Activated CD8-positive, alpha-beta T cell treated with anti-CD3 and anti-CD28 coated beads for 36 hours (primary cell): ENCODE results near the gene MAP3K10. TPM values are rescaled to one million over a fixed set of nuclear protein-coding genes. Genes with fewer than 3 reads are reported as not detected.

ENCODE experiments used
- ATAC-seq: fragments of 200-7000 bp; cut with Tn5 transposase; one replicate; pipeline ENCODE4 v1.10.0; 2021; ENCODE audit warnings: mild to moderate bottlenecking, moderate library complexity
- CTCF ChIA-PET: fragments of 350-600 bp; sonication (Branson Sonifier 250); formaldehyde crosslinking; loops from one replicate; lab custom pipeline; 2021; ENCODE audit warnings: antibody characterized with exemption; lab: Charles Lee
- POLR2A ChIA-PET: fragments of 350-600 bp; sonication (Branson Sonifier 250); formaldehyde crosslinking; loops from one replicate; lab custom pipeline; 2021; ENCODE audit warnings: antibody characterized with exemption; lab: Charles Lee
- DNase-seq: peaks from one replicate; pipeline ENCODE4 v3.0.0-alpha.2; 2020
- H3K27ac Mint-ChIP-seq: one replicate; pipeline ENCODE4 v1.8.0; 2021; ENCODE audit warnings: mild to moderate bottlenecking, mixed read lengths
- H3K27me3 Mint-ChIP-seq: one replicate; pipeline ENCODE4 v1.8.0; 2021; ENCODE audit warnings: mixed read lengths
- H3K36me3 Mint-ChIP-seq: one replicate; pipeline ENCODE4 v1.8.0; 2021; ENCODE audit warnings: low read depth, mixed read lengths
- H3K4me1 Mint-ChIP-seq: one replicate; pipeline ENCODE4 v1.8.0; 2021; ENCODE audit warnings: low read depth, mixed read lengths
- H3K4me3 Mint-ChIP-seq: one replicate; pipeline ENCODE4 v1.8.0; 2021; ENCODE audit warnings: mild to moderate bottlenecking, moderate library complexity, mixed read lengths
- H3K9me3 Mint-ChIP-seq: one replicate; pipeline ENCODE4 v1.8.0; 2021; ENCODE audit warnings: mixed read lengths
- CTCF ChIP-seq: fragments of 200-600 bp; IDR thresholded peaks from one replicate; pipeline ENCODE4 v1.8.0; 2022; ENCODE audit warnings: antibody characterized with exemption, mild to moderate bottlenecking
- intact Hi-C: fragments of 100-400 bp; cut with micrococcal nuclease; formaldehyde crosslinking; loops from one replicate; pipeline ENCODE4 v1.10.0; 2022
- total RNA-seq, 2 experiments: library from RNA; stranded (reverse); gene quantifications; one replicate each; pipeline ENCODE4 v1.2.3, GENCODE V29; 2021

MAP3K10 gene
- total RNA-seq, 2 experiments from 2014 or later, result 11.3 to 12.6 TPM

- no peak overlapping the region for H3K27ac Mint-ChIP-seq
- no peaks in the 10 kb centered on the region for H3K27me3 Mint-ChIP-seq
- no peak for TF ChIP-seq CTCF
- H3K36me3 Mint-ChIP-seq, result peaks cover 14% of the 10 kb centered on the region
- ChIA-PET POLR2A (no interaction called here), CTCF (no interaction called here)
- ATAC-seq (no peak), DNase-seq (no peak)
- no peak overlapping the region for H3K4me3 Mint-ChIP-seq
- intact Hi-C loops, result no loop called here
- peaks cover 15% of the 10 kb centered on the region for H3K4me1 Mint-ChIP-seq
- H3K9me3 Mint-ChIP-seq, result no peaks in the 10 kb centered on the region
Observed at GRCh38 chr19:40233811-40234389, 42.7 kb downstream of the MAP3K10 start.

DNA sequence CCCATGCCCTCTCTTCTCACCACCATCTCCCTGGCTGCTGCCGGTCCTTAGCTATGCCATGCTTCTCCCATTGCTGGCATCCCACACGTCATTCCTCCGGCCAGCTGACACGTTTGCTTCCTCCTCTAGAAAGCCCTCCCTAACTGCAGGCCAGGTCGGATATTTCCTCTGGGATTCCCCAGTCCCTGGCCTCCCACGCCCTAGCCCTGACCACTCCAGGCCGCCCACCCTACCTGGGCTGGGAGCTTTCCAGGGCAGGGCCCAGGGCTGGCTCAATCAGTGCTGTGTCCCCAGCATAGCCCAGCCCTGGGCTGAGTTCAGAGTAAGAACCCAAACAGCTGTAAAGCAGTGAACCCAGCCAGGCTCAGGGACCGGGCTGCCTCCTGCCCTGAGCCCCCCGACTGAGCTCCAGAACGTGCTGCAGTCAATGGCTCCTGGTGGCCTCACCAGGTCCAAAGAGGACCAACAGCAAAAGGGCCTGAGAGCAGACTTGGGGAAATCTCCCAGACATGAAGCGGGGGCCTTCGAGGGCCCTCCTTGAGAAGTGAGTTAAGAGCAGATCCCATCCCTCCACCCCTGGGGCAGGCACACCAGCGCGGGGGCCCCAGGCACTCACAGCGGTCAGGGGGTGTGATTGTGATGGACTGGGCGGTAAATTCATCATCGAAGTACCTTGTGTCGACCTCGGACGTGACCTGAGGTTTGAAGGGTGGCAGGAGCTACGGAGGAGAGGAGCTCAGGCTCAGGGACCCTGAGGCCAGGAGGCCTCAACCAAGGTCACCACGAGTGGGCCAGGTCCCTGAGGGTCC, 43.4 kb downstream of the MAP3K10 start:
- no peak for DNase-seq
- intact Hi-C loops, result no loop called here
- Mint-ChIP-seq H3K4me1 (peaks cover 8% of the 10 kb centered on the region), H3K27ac (no peak overlapping the region), H3K27me3 (no peaks in the 10 kb centered on the region), H3K4me3 (no peak overlapping the region), H3K36me3 (peaks cover 18% of the 10 kb centered on the region), H3K9me3 (no peaks in the 10 kb centered on the region)
- no peak for ATAC-seq
- no peak for TF ChIP-seq CTCF
- CTCF ChIA-PET, result no interaction called here
- POLR2A ChIA-PET, result no interaction called here

GRCh38 chr19:40235238-40236025, 44.2 kb downstream of the MAP3K10 start:
- Mint-ChIP-seq H3K9me3 (no peaks in the 10 kb centered on the region), H3K36me3 (peaks cover 18% of the 10 kb centered on the region), H3K4me1 (no peaks in the 10 kb centered on the region), H3K27me3 (no peaks in the 10 kb centered on the region), H3K4me3 (no peak overlapping the region), H3K27ac (no peak overlapping the region)
- ChIA-PET POLR2A (no interaction called here), CTCF (no interaction called here)
- intact Hi-C loops, result no loop called here
- peak; percentile 28 for TF ChIP-seq CTCF
- no peak for ATAC-seq
- no peak for DNase-seq

DNA sequence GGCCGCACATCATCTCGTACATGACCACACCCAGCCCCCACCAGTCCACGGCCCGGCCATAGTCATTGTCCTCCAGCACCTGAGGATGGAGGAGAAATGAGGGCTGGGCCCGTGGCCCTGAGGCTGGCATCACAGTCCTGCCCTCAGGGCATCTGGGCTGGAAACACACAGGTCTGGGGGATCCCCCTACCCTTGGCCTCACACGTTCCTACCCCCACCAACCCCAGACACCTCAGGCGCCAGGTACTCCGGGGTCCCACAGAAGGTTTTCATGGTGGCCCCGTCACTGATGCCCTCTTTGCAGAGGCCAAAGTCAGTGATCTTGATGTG, 44.8 kb downstream of the MAP3K10 start:
- ChIA-PET CTCF (no interaction called here), POLR2A (no interaction called here)
- Mint-ChIP-seq H3K27ac (no peak overlapping the region), H3K27me3 (no peaks in the 10 kb centered on the region), H3K4me3 (no peak overlapping the region), H3K4me1 (no peaks in the 10 kb centered on the region), H3K9me3 (no peaks in the 10 kb centered on the region), H3K36me3 (peaks cover 18% of the 10 kb centered on the region)
- DNase-seq (no peak), ATAC-seq (no peak)
- intact Hi-C loops, result no loop called here
- no peak for TF ChIP-seq CTCF

GRCh38 chr19:40236366-40236765, 45.1 kb downstream of the MAP3K10 start:
- POLR2A ChIA-PET, result no interaction called here
- H3K4me3 Mint-ChIP-seq, result no peak overlapping the region
- no peaks in the 10 kb centered on the region for H3K9me3 Mint-ChIP-seq
- ATAC-seq (no peak), DNase-seq (no peak)
- TF ChIP-seq CTCF, result no peak
- intact Hi-C loops, result no loop called here
- H3K27ac Mint-ChIP-seq, result no peak overlapping the region
- peaks cover 20% of the 10 kb centered on the region for H3K36me3 Mint-ChIP-seq
- CTCF ChIA-PET, result no interaction called here
- no peaks in the 10 kb centered on the region for H3K27me3 Mint-ChIP-seq
- no peaks in the 10 kb centered on the region for H3K4me1 Mint-ChIP-seq
